Kasumi-1 (cell line): ENCODE results near the gene RUFY1.
A peak's percentile ranks its signal among the peaks of the same experiment; 100 is the strongest.

Experiments
- DNase-seq, 2 experiments: peaks; one replicate each; lab custom pipeline; 2025; lab: John Stamatoyannopoulos, UW

RUFY1 gene

GRCh38 chr5:179603308-179603707, 53.0 kb downstream of the RUFY1 start:
- DNase-seq, result no peak

DNA sequence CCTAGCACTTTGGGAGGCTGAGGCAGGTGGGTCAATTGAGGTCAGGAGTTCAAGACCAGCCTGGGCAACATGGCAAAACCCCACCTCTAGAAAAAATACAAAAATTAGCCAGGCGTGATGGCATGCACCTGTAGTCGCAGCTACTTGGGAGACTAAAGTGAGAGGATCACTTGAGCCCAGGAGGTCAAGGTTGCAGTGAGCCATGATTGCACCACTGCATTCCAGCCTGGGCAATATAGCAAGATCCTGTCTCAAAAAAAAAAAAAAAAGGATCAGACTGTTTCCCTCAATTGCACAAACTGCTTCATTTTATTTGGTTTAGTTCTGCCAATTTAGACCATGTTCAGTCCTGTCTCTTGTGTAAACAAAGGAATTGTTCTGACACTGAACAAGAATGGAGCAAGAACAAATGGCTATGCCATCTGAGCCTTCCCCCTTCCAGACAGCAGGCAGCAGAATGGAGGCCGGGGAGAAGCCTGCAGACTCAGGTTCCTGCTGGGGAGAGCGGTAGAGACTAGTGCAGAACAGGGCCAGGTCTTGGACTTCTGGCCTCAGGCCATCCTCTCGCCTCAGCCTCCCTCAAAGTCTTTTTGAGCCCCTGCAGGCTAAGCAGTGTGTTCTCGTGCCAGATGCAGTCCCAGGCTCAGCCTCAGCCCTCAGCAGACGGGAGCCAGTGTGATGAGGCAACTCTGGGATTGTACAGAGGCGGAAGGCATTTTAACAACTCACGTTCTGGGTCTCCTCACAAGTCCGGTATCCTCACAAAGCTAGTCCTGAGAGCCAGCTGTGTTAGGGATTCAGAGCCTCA, 54.9 kb downstream of the RUFY1 start:
- no peak for DNase-seq

GRCh38 chr5:179606071-179606909, 55.9 kb downstream of the RUFY1 start:
- DNase-seq, result no peak

DNA sequence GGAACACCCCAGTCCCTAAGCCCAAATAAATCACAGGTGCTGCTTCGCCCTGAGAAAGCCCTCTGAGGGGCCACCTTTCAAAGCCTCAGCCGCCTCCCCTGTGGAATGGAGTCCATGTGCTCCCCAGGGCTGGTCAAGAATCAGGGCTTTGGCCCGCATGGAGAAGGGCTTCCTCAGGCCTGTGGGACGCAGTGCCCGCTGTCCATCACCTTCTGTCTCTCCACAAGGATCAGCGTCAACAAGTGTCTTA, 56.5 kb downstream of the RUFY1 start:
- no peak for DNase-seq

GRCh38 chr5:179607160-179607931, 57.0 kb downstream of the RUFY1 start:
- no peak for DNase-seq

DNA sequence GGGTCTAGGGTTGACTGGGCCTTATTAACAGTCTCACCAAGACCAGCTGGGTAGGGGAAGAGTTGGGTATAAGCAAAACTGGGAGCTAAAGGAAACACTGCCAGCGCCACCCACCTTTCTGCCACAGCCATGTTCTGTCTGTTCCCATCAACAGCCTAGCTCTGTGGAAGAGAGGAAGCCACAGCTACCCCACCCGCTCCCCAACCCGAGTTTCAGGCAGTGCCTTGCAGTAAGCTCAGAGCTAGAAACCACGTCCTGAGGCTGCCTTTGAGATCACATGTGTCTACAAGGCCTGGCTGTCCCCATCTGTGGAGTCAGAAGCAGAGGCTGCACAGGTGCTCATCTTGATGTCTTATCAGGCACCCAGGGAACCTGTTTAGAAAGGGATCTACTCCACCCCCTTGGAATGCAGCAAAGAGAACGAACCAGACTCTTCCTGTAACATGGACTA, 57.8 kb downstream of the RUFY1 start:
- DNase-seq, result peak; percentile 71 to 72

DNA sequence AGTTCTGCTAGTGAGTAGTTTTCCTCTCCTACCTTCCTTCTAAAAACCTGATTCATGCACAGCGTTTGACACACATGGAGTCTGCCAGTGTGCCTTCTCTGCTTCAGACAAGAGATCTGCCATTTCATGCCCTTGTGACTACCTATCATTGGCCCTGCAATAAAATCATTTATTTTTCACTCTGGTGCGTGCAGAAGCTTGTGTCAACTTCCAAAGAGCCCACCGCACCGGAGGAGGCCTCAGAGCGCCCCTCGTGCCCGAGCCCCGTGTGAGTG, 59.4 kb downstream of the RUFY1 start:
- no peak for DNase-seq

- DNase-seq, result no peak
These were observed 60.0 kb downstream of the RUFY1 start for GRCh38 chr5:179610109-179610902.

- DNase-seq, result no peak
These were observed 60.5 kb downstream of the RUFY1 start for GRCh38 chr5:179610903-179611265.

- DNase-seq, result no peak
These were observed 62.5 kb downstream of the RUFY1 start for GRCh38 chr5:179612577-179613459.

GRCh38 chr5:179613460-179614071, 63.2 kb downstream of the RUFY1 start:
- no peak for DNase-seq

DNA sequence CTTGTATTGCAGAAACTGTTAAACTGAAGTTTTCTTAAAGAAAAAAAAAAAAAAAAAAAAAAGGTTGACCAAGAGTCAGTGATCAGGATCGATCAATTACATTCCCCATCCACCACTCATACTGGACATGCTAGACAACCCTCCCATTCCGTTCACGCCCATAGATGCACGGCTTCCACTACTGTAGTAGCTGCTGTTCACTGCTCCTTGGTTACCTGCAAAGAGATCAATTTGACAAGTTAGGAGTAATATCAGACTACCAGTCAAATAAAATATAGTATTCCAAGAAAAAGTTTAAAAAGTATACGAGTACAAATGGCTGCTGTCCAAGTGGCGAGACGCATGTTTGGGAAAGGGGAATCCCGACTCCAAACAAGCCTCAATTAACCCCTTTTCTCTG, 64.4 kb downstream of the RUFY1 start:
- DNase-seq, result no peak

DNA sequence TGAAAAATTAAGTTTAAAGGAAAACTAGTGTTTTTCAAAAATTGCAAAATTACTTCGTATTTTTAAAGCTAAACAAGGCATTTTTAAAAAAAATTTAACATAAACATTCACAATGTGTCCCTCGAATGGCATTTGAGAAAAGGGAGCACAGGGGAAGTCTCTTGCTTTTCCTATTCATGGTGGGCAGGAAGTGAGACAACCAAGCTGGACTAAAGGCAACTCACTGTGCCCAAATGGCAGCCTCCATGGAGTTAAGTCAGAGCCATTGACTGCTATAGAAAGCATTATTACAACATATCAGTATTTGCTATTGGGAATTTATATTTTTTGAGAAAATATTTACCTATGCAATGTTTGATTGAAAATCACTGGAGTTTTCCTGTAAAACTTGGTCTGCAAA, 64.8 kb downstream of the RUFY1 start:
- DNase-seq, result no peak

- no peak for DNase-seq
These were observed 65.7 kb downstream of the RUFY1 start for GRCh38 chr5:179616002-179616594.

DNA sequence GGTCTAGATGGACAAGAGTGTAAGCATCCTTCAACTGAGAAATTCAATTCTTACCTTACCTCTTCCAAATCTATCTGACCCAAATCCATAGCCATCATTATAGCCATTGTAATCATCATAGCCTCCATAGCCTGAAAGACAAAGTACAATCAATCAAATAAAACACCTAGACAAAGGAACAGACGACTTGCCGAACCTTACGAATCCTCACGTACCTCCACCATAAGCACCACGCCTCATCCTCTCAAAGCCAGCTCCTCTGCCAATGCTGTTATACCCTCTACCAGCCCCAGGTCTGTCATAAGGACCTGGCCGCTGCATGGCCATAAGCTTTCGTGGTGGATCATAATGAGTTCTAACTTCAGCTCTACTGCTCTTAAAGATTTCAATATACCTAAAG, 67.6 kb downstream of the RUFY1 start:
- no peak for DNase-seq

DNA sequence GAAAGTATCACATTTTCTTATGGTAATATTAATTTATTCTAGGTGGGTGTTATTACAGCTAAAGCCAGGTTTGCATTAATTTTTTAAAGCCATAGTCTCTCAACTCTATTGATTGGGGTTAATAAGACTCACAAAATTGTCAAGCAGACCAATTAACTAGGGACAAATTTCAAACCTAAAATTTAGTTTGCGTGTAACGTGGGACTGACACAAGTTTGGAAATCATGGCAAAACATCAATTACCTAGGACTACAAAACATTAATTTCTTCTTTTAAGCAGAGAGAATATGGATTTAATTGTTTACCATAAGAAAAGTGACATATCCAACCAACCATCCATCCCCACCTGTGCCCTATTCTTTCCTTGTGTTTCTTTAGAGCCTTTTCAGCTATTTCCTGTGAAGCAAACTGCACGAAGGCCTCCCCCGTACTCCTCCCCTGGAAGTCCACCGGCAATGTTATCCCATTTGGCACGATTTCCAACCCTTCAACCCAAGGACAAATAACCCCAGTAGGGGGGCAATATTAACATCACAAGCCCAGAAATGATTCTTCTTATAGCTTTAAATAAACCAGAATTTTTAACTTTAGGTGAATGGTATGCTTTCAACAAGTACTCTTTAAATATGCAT, 68.7 kb downstream of the RUFY1 start:
- no peak for DNase-seq

DNA sequence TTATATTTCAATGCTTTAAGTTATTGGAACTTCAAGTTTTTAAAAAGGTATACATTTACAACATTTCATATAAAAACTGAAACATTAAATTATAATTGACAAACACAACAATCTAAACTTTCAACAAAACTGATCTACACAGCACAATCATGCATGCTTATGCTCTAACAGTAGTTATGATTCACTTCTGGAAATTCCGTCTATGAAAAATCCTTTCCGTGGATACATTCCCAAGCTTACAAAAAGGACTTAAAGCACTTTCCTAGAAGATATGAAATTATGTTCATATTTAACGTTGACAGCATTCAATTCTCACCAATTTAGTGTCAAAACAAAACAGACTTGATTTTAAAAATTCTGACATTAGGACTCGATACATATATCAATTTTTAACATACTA, 69.4 kb downstream of the RUFY1 start:
- DNase-seq, result no peak

DNA sequence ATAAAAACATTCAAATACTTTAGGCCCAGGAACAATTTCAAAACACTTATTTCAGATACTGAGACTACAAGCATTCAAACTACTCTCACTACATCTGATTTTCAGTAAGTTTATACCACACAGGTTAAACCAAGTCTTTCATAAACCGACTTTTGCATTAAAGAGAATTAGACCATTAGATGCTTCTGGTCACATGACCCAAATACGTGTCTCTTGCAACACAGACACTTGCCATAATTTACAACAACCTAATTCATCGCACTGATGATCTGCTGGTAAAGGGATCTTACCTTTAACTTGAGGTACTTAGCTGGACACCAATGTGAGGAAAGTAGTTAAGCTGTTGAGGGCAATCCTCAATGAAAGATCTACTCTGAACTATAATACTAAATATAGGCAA, 69.9 kb downstream of the RUFY1 start:
- DNase-seq, result no peak

GRCh38 chr5:179620703-179621350, 70.5 kb downstream of the RUFY1 start:
- DNase-seq, result no peak
